GM12891 (cell line): ENCODE measurements around the gene TRIM25.

Experiments used
- POLR2A ChIP-seq: IDR thresholded peaks from 2 replicates; pipeline ENCODE4 v1.6.1; 2011; ENCODE audit warnings: low read depth, low read length, control low read depth
- POLR2AphosphoS5 ChIP-seq: IDR thresholded peaks from 2 replicates; pipeline ENCODE4 v1.6.1; 2011; ENCODE audit warnings: low read depth, low read length, control low read depth
- POU2F2 ChIP-seq: IDR thresholded peaks from 2 replicates; pipeline ENCODE4 v1.6.1; 2011; ENCODE audit warnings: low read depth, mild to moderate bottlenecking, control low read depth, low read length, moderate library complexity
- SPI1 ChIP-seq: IDR thresholded peaks from 2 replicates; pipeline ENCODE4 v1.6.1; 2011; ENCODE audit warnings: low read depth, low read length, control low read depth

DNA sequence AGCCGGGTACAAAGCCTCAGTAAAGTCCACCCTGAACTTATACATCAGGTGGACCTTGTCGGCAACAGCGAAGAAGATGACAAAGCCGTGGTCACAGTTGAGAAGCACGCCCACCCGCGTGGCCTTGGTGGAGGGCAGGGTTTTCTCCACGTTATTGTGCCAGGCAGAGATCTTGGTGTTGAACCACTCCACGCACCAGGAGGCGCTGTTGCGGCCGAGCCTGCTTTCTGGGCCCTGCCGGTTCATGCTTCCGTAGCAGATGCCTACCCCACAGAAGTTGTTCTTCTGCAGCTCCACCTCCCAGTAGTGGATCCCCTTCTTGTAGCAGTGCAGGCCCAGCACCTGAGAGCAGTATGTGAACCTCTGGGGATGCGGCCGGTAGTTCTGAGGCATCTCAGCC is 22.1 kb downstream of the TRIM25 start:
- no peak for TF ChIP-seq POLR2A
- TF ChIP-seq SPI1 = no peak
- TF ChIP-seq POLR2AphosphoS5 = no peak
- no peak for TF ChIP-seq POU2F2
